ENCODE data around the gene PIK3C3.
"Not testable (repeated sequence)": the region's sequence is repeated elsewhere in the genome, so short reads cannot be mapped to it uniquely, and the experiment has no call there.

The PIK3C3 gene

GRCh38 chr18:42024131-42024530 lies 69.1 kb downstream of the PIK3C3 start:
- DNase-seq (ENCODE audit: low read depth): no peak

- no peak for DNase-seq (ENCODE audit: low read depth)
These were observed 70.5 kb downstream of the PIK3C3 start for GRCh38 chr18:42025491-42025890.

GRCh38 chr18:42025974-42026625 lies 71.1 kb downstream of the PIK3C3 start:
- DNase-seq (ENCODE audit: low read depth): no peak

GRCh38 chr18:42028247-42028832 lies 73.3 kb downstream of the PIK3C3 start:
- no peak for DNase-seq (ENCODE audit: low read depth)

GRCh38 chr18:42029092-42029491 lies 74.1 kb downstream of the PIK3C3 start:
- DNase-seq (ENCODE audit: low read depth): no peak

- no peak for DNase-seq (ENCODE audit: low read depth)
These were observed 75.7 kb downstream of the PIK3C3 start for GRCh38 chr18:42030586-42031182.

GRCh38 chr18:42032447-42032846 lies 77.4 kb downstream of the PIK3C3 start:
- DNase-seq (ENCODE audit: low read depth): no peak

GRCh38 chr18:42033137-42033810 lies 78.2 kb downstream of the PIK3C3 start:
- DNase-seq (ENCODE audit: low read depth): no peak

GRCh38 chr18:42038936-42039335 lies 83.9 kb downstream of the PIK3C3 start:
- DNase-seq (ENCODE audit: low read depth): no peak

GRCh38 chr18:42039396-42039795 lies 84.4 kb downstream of the PIK3C3 start:
- DNase-seq (ENCODE audit: low read depth): no peak

- no peak for DNase-seq (ENCODE audit: low read depth)
These were observed 86.8 kb downstream of the PIK3C3 start for GRCh38 chr18:42041793-42042192.

- DNase-seq (ENCODE audit: low read depth): no peak
These were observed 90.3 kb downstream of the PIK3C3 start for GRCh38 chr18:42045346-42045745.

GRCh38 chr18:42047721-42048120 lies 92.7 kb downstream of the PIK3C3 start:
- DNase-seq (ENCODE audit: low read depth): no peak

- no peak for DNase-seq (ENCODE audit: low read depth)
These were observed 93.1 kb downstream of the PIK3C3 start for GRCh38 chr18:42048158-42048557.

- not testable (repeated sequence) for DNase-seq (ENCODE audit: low read depth)
These were observed 94.5 kb downstream of the PIK3C3 start for GRCh38 chr18:42049536-42049935.

GRCh38 chr18:42051411-42051810 lies 96.4 kb downstream of the PIK3C3 start:
- no peak for DNase-seq (ENCODE audit: low read depth)

GRCh38 chr18:42052122-42052708 lies 97.2 kb downstream of the PIK3C3 start:
- no peak for DNase-seq (ENCODE audit: low read depth)

GRCh38 chr18:42053188-42053781 lies 98.3 kb downstream of the PIK3C3 start:
- DNase-seq (ENCODE audit: low read depth): peak; percentile 15

- DNase-seq (ENCODE audit: low read depth): no peak
These were observed 109.1 kb downstream of the PIK3C3 start for GRCh38 chr18:42064109-42064508.

GRCh38 chr18:42067518-42067917 lies 112.5 kb downstream of the PIK3C3 start:
- no peak for DNase-seq (ENCODE audit: low read depth)

- no peak for DNase-seq (ENCODE audit: low read depth)
These were observed 113.0 kb downstream of the PIK3C3 start for GRCh38 chr18:42068030-42068429.

- no peak for DNase-seq (ENCODE audit: low read depth)
These were observed 114.0 kb downstream of the PIK3C3 start for GRCh38 chr18:42069036-42069435.
